22Rv1 (cell line): ENCODE data around the gene CORO1C.
"Not testable (repeated sequence)": the region's sequence is repeated elsewhere in the genome, so short reads cannot be mapped to it uniquely, and the experiment has no call there.

ENCODE experiments used
- CTCF ChIP-seq: fragments of 450-650 bp; IDR thresholded peaks from 2 replicates; pipeline ENCODE4 v1.5.1; 2017; ENCODE audit warnings: mild to moderate bottlenecking
- ZFX ChIP-seq: fragments of 450-650 bp; IDR thresholded peaks from 2 replicates; pipeline ENCODE4 v1.6.1; 2017; ENCODE audit warnings: antibody characterized with exemption, borderline replicate concordance

GRCh38 chr12:108658115-108658514 is 73.2 kb downstream of the CORO1C start:
- not testable (repeated sequence) for TF ChIP-seq CTCF, ZFX
